RCC 7860 (cell line): ENCODE measurements around the gene IL22.

ENCODE experiments used
- DNase-seq: peaks from one replicate; pipeline ENCODE4 v3.0.0-alpha.2; 2015; ENCODE audit warnings: low spot score
- FAIRE-seq: peaks from 2 replicates; lab custom pipeline; 2012; peaks lifted over from hg19 to GRCh38; lab: Jason Lieb, UNC

The IL22 gene

DNA sequence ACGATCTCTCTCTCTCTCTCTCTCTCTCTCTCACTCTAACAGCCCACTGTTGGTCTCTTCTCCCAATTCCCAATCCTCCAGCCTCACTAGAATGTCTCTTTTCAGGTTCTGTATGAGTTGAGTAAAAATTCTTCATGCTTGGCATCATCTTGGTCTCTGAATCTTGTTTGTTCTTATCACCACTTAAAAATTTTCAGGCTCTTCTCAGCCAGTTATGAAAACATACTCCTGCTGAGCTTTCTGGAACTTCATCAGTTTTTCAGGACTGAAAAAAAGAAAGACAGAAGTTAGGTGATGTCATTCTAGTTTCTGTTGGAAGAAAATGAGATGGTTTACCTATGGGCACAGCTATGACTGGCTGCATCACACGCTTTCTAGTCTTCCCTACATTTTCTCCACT, 11.5 kb upstream of the IL22 start:
- no peak for DNase-seq
- FAIRE-seq, result no peak

DNA sequence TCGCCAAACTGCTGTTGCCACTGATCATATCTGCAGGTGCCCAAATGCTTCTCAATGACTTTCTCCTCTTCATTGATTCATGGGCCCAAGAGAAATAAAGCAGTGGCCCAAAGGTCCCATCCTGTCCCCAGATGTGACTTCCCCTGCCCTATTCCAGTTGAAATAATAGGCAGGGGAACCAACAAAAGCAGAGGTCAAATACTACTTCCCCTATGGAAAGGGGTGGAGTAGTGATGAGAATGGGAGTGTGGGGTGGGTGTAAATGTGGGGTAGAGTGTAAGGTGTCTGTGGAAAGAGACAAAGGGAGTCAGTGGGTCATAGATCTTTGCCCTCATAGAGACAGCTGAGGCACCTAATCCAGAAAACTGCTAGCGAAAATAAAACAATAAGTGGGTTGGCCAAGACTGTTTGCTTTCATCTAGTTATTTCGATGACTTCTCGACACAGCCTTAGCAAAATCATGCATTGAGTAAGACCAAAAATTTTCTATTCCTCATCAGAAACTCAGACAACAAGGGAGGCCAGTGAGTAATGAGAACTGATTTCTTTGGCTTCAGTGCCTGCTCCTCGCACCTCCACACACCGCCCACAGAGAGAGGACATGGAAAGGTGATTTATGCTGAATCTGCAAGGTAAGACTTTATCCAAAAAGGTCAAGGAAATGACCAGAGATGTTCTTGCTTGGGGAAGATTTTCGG, 10.9 kb upstream of the IL22 start:
- no peak for FAIRE-seq
- no peak for DNase-seq

- no peak for FAIRE-seq
- no peak for DNase-seq
Observed at GRCh38 chr12:68263366-68263765, 10.0 kb upstream of the IL22 start.

GRCh38 chr12:68261896-68262295, 8.5 kb upstream of the IL22 start:
- no peak for FAIRE-seq
- DNase-seq, result no peak

DNA sequence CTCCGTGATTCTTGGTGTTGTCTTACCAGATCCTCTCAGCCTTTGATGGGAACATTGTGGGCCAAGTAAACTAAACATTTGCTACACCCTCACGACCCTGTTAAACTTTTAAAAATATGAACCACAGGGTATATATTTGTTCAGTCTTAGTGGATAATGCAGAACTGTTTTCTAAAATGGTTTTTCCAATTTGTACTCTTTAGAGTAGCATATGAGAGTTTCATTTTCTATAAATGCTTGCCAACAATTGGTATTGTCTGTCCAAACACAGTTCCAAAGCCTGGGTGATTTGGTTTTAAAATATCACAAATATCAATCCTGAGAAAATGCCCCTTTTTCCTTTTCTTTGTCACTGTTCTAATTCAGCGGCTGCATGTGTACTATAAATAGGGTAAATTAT, 6.7 kb upstream of the IL22 start:
- no peak for FAIRE-seq

GRCh38 chr12:68259318-68259940, 6.0 kb upstream of the IL22 start:
- FAIRE-seq (peak; percentile 92), DNase-seq (peak; percentile 59)

More for the DNA sequence above, 6.7 kb upstream of the IL22 start:
- no peak for DNase-seq

DNA sequence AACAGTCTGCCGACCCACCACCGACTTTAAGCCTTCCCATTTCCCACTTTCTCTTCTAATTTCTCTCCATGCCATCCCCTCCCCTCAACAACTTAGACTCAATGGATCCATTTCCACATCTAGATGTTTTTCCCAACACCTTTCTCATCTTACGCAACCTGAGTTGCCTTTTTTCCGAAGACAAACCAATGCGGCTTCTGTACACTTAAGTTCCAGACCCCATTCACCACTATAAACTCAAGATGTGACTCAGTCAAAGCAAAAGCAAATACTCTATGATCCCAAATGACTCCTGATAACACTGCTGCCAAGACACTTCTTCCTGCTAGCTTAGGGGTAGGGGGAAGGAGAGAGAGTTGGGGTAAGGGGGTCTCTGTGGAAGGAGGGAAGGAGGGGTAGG, 1.3 kb downstream of the IL22 start:
- FAIRE-seq (no peak), DNase-seq (no peak)

GRCh38 chr12:68250454-68250853, 3.0 kb downstream of the IL22 start:
- DNase-seq (no peak), FAIRE-seq (no peak)

- no peak for FAIRE-seq
- DNase-seq, result no peak
Observed at GRCh38 chr12:68247785-68248184, 5.6 kb downstream of the IL22 start.

DNA sequence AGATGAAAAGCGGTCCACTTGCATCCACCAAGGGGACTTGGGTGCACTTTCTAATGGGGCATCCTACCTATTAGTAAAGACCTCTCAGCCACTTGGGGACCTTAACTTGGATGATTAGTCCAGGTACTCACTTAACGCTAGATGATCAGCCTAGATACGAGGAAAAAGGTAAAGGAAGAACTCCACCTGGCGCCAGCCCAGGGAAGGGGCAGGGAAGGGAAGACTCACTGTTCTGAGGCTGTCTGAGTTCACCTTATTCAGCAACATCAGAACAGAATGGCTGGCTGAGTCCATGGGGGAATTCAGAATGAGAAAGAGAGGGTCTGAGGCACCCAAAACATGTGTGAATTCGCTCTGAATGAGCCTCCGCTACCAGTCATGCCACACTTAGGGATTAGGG, 7.1 kb downstream of the IL22 start:
- FAIRE-seq, result no peak
- no peak for DNase-seq

DNA sequence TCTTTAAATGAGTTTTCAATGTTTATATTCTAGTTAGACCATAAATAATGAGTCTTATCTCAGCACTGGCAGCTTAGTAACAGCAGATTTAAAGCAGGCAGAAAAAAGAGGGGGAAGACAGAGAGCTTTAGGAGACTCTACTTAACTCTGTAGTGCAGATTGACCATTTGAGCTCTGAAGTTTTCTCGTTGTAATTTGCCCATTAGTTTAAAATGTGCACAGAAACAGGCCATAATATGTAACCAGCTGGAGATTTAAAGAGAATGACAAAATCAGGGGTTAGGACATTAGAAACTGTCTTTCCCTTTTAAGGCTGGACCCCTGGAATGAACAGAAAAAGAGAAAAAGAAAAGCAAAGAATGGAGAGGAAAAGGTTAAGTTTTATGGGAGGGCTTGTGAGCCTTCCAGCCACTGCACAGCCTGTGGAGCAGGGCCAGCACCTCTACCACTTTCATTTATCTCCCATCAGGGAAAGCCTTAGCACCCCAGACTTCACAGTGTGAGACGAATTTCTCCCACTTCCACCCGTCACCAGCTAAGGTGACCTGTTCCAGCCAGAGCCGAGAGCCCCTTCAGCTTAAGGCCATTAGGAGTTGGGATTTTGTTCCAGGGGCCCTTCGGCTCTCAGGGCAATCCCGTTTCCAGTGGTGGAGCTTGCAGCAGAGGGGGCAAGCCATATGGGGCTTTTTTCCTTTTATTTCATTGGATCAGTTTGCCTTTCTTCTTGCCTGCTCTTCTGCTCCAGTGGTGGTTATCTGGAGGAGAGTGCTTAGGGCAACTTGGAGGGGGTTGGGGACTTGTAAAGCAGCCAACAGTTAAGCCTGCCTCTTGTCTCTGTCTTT, 8.0 kb downstream of the IL22 start:
- FAIRE-seq (no peak), DNase-seq (no peak)

GRCh38 chr12:68242777-68243176, 10.6 kb downstream of the IL22 start:
- FAIRE-seq, result no peak
- no peak for DNase-seq

DNA sequence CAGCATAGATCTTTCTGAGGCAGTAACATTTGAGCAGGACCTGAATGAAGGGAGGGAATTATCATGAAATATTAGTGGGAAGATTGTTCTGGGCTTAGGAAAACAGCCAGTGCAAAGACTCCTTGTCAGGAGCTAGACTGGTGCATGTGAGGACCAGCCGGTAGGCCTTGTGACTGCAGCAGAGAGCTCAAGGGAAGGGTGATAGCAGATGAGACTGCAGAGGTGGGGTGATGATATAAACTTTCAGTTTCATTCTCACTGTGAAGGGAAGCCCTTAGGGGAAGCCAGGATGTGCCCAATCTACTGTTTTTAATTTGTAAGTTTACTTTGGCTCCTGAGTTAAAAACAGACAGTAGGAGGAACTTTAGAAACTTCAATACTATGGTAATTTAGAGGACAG, 12.4 kb downstream of the IL22 start:
- FAIRE-seq, result no peak
- no peak for DNase-seq

GRCh38 chr12:68240079-68240478, 13.3 kb downstream of the IL22 start:
- DNase-seq, result peak; percentile 75
- FAIRE-seq, result peak; percentile 24

GRCh38 chr12:68239309-68239982, 14.0 kb downstream of the IL22 start:
- no peak for FAIRE-seq
- DNase-seq, result no peak

DNA sequence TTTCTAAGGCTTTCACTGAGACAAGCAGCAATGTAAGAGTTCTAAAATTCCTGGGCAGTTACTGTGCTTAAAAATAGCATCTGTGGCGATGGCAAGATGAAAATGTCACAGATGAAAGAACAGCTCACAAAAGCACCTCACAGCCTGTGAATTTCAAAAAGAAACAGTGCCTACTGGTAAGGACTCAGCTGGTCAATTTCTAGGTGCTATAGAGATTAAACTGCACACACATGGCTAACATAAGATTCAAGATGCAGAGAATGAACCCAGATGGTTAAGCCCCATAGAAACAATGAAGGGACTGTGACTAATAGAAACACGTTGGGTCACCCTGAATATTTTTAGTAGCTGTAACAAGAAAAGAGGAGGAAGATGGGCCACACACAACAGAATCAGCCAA, 15.8 kb downstream of the IL22 start:
- no peak for DNase-seq
- FAIRE-seq, result no peak

DNA sequence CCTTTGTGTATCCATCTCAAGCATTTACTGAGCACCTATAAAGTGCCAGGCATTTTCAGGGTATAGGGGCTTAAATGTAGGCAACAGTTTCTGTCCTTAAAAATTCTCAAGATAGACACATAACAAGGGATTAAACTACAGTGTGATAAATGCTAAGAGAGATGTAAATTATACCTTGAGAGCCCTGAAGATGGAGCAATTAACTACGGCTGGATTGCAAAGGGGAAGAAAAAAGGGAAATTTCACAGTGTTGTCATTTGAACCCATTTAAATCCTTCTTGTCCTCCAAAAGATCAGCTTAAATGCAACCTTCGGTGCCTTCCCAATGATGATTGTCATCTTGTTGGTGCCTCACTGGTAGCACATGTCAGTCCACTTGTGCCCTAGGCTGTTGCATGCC, 16.3 kb downstream of the IL22 start:
- no peak for FAIRE-seq

DNA sequence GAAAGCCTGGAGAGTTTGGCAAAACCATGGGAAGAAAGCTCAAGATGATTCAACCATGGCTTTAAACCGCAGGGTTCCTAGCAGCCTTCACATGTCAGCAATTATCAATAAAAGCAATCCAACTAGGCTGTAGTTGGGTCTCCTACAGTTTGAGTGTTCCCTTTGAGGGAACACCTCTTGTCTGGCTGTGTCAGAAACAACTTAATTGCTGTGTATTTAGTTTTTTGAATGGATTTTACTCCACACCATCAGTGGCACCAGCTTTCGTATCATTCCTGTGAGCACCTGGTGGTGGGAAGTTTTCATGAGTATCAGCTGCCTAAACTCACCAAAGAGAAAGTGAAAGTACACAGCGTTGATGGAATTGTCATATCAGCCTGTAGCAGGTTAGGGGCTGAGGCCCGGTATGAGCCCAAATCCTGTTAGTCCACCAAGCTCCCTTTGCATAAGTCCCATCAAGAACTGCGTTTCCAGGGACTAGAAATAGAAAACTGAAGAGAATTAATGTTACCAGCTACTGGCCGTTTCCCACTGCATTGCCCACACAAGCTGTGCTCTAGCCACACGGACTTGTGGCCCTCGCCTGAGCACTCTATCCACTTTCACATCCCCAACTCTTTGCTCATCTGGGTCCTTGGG, 16.9 kb downstream of the IL22 start:
- peak; percentile 19 for DNase-seq

More for the DNA sequence above, 16.3 kb downstream of the IL22 start:
- no peak for DNase-seq

GRCh38 chr12:68235576-68235975, 17.8 kb downstream of the IL22 start:
- FAIRE-seq, result no peak
- no peak for DNase-seq

More for the DNA sequence above, 16.9 kb downstream of the IL22 start:
- no peak for FAIRE-seq

GRCh38 chr12:68234140-68234539, 19.3 kb downstream of the IL22 start:
- DNase-seq (no peak), FAIRE-seq (no peak)

DNA sequence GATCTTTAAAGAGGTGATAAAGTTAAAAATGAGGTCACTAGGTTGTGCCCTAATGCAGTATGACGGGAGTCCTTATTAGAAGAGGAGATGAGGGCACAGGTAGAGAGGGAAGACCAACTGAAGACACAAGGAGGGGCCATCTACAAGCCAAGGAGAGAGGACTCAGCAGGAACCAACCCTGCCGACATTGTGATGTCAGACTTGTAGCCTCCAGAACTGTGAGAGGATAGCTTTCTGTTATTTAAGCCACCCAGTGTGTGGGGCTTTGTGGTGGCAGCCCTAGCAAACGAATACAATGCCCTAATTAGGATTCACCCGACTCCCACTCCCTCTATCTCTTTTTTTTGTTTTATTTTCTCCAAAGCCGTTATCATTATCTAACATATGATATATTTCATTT, 19.9 kb downstream of the IL22 start:
- FAIRE-seq, result no peak
- DNase-seq, result no peak
